PC-3 (cell line): Measurements from ENCODE around the gene DIP2A. TPM values are rescaled to one million over a fixed set of nuclear protein-coding genes. Genes with fewer than 3 reads are reported as not detected.

ENCODE experiments used
- ATAC-seq: fragments of 200-7000 bp; cut with Tn5 transposase; 2 replicates; pipeline ENCODE4 v1.9.1; 2020; ENCODE audit warnings: mild to moderate bottlenecking, moderate library complexity
- BruUV-seq: library from RNA; stranded (reverse); fragments of 400-500 nt; replicated peaks from 2 replicates; lab custom pipeline; 2021; lab: Mats Ljungman, UMichigan
- CTCF ChIA-PET: fragments of 300-600 bp; sonication (Branson Sonifier 250); formaldehyde crosslinking; loops from one replicate; lab custom pipeline; 2022; ENCODE audit warnings: antibody characterized with exemption; lab: Charles Lee
- POLR2A ChIA-PET: fragments of 300-600 bp; sonication (Branson Sonifier 250); formaldehyde crosslinking; loops from one replicate; lab custom pipeline; 2022; ENCODE audit warnings: antibody characterized with exemption; ENCODE audit not compliant: unreplicated experiment; lab: Charles Lee
- DNase-seq: peaks from one replicate; pipeline ENCODE4 v3.0.0-alpha.2; 2015
- H2AFZ ChIP-seq: fragments of 300-600 bp; sonication (generic); 2 replicates; pipeline ENCODE4 v1.6.0; 2016; ENCODE audit warnings: antibody characterized with exemption, low read length
- H3F3A ChIP-seq: fragments of 300-600 bp; sonication (generic); one replicate; pipeline ENCODE4 v1.6.0; 2017; ENCODE audit warnings: antibody characterized with exemption, low read length, control low read depth, mild to moderate bottlenecking; ENCODE audit not compliant: unreplicated experiment
- H3K27ac ChIP-seq: fragments of 300-600 bp; sonication (generic); 2 replicates; pipeline ENCODE4 v1.5.1; 2016; ENCODE audit warnings: mild to moderate bottlenecking, low read length
- H3K27me3 ChIP-seq: fragments of 300-600 bp; sonication (generic); 2 replicates; pipeline ENCODE4 v1.6.1; 2016; ENCODE audit warnings: low read length, mixed read lengths
- H3K36me3 ChIP-seq: fragments of 300-600 bp; sonication (generic); 2 replicates; pipeline ENCODE4 v1.6.1; 2016; ENCODE audit warnings: low read depth, mixed run types, low read length, mixed read lengths
- H3K4me1 ChIP-seq: fragments of 300-600 bp; sonication (generic); 2 replicates; pipeline ENCODE4 v1.5.1; 2016; ENCODE audit warnings: low read length; ENCODE audit not compliant: insufficient read depth
- H3K4me2 ChIP-seq: fragments of 300-600 bp; sonication (generic); 2 replicates; pipeline ENCODE4 v1.6.0; 2016; ENCODE audit warnings: low read length
- H3K4me3 ChIP-seq: fragments of 300-600 bp; sonication (generic); 2 replicates; pipeline ENCODE4 v1.5.1; 2016; ENCODE audit warnings: mild to moderate bottlenecking, low read length, mixed read lengths
- H3K79me2 ChIP-seq: fragments of 300-600 bp; sonication (generic); 2 replicates; pipeline ENCODE4 v1.6.1; 2017; ENCODE audit warnings: low read length, mixed read lengths
- H3K9ac ChIP-seq: fragments of 300-600 bp; sonication (generic); 2 replicates; pipeline ENCODE4 v1.6.0; 2016; ENCODE audit warnings: mild to moderate bottlenecking, low read length
- H3K9me2 ChIP-seq: fragments of 300-600 bp; sonication (generic); replicated peaks from 2 replicates; pipeline ENCODE4 v1.6.1; 2016; ENCODE audit warnings: mixed run types, low read length, mixed read lengths
- H3K9me3 ChIP-seq: fragments of 300-600 bp; sonication (generic); 2 replicates; pipeline ENCODE4 v1.6.1; 2016; ENCODE audit warnings: low read length, mixed read lengths
- H4K20me1 ChIP-seq: fragments of 300-600 bp; sonication (generic); 2 replicates; pipeline ENCODE4 v1.6.1; 2016; ENCODE audit warnings: low read length, mixed read lengths
- EZH2 ChIP-seq: fragments of 300-600 bp; sonication (generic); IDR thresholded peaks from one replicate; pipeline ENCODE4 v1.6.1; 2017; ENCODE audit warnings: antibody characterized with exemption, mild to moderate bottlenecking, low read length; ENCODE audit not compliant: unreplicated experiment
- EZH2phosphoT487 ChIP-seq: fragments of 300-600 bp; sonication (generic); IDR thresholded peaks from 2 replicates; pipeline ENCODE4 v1.6.1; 2018; ENCODE audit warnings: mild to moderate bottlenecking, antibody characterized with exemption, low read length, borderline replicate concordance
- intact Hi-C: fragments of 100-400 bp; cut with micrococcal nuclease; formaldehyde crosslinking; loops from 2 replicates; pipeline ENCODE4 v1.9.0; 2023
- total RNA-seq: library from RNA; depleted of rRNA; stranded (reverse); fragments of >200 nt; gene quantifications from 2 replicates; pipeline ENCODE4 v1.2.3, GENCODE V29; 2014
- TF ChIP-seq, protein P1 (sequence below): fragments of 300-600 bp; sonication (generic); conservative IDR thresholded peaks from 2 replicates; pipeline ENCODE4 v1.5.1; 2017; ENCODE audit warnings: antibody characterized with exemption, low read depth, mild to moderate bottlenecking, low read length

The DIP2A gene
- total RNA-seq, 1 experiment from 2014 or later = 23.7 TPM

DNA sequence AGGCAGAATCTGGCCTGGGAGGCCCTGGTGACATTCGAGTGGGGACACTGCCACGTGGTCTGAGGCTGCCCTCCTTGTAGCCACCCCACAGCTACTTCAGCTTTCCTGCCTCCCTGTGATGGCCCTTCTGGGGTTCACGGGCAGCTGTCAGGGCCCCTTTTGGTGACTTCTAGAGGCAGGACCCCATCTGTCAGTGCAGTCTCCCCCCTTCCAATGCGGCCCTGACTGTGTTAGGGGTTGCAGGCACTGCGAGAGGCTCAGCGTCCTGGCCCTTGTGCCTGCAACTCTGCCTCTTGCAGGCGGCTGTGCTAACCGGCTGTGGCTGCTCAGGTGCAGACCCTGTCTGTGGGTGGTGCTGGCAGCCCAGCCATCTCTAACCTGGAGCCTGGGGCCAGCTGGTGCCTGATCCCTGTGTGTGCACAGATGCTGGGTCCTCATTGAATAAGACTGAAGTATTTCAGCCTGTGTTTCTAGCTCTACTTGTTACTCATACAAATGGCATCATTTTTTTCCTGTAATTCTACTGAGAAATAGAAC, 84.0 kb downstream of the DIP2A start:
- ChIA-PET CTCF (no interaction called here), POLR2A (interaction anchor here (0.5 kb wide), 1 partner anchor 77 kb away, joined by 3 read pairs; no protein-coding TSS in a partner anchor)
- H3K9me2 ChIP-seq = no peaks in the 10 kb centered on the region
- H3F3A ChIP-seq = no peaks in the 10 kb centered on the region
- H2AFZ ChIP-seq = no peak overlapping the region
- no peaks in the 10 kb centered on the region for H3K27me3 ChIP-seq
- TF ChIP-seq, protein P1, sequence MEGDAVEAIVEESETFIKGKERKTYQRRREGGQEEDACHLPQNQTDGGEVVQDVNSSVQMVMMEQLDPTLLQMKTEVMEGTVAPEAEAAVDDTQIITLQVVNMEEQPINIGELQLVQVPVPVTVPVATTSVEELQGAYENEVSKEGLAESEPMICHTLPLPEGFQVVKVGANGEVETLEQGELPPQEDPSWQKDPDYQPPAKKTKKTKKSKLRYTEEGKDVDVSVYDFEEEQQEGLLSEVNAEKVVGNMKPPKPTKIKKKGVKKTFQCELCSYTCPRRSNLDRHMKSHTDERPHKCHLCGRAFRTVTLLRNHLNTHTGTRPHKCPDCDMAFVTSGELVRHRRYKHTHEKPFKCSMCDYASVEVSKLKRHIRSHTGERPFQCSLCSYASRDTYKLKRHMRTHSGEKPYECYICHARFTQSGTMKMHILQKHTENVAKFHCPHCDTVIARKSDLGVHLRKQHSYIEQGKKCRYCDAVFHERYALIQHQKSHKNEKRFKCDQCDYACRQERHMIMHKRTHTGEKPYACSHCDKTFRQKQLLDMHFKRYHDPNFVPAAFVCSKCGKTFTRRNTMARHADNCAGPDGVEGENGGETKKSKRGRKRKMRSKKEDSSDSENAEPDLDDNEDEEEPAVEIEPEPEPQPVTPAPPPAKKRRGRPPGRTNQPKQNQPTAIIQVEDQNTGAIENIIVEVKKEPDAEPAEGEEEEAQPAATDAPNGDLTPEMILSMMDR = no peak
- TF ChIP-seq EZH2phosphoT487 (no peak), EZH2 (no peak)
- DNase-seq (no peak), ATAC-seq (no peak)
- no peaks in the 10 kb centered on the region for H3K9me3 ChIP-seq
- H3K4me3 ChIP-seq = no peak overlapping the region
- BruUV-seq = no TSS peak
- intact Hi-C loops = no loop called here
- no peaks in the 10 kb centered on the region for H3K4me1 ChIP-seq
- H3K79me2 ChIP-seq = no peaks in the 10 kb centered on the region
- no peak overlapping the region for H3K9ac ChIP-seq
- H3K36me3 ChIP-seq = peaks cover 25% of the 10 kb centered on the region
- no peaks in the 10 kb centered on the region for H4K20me1 ChIP-seq
- no peak overlapping the region for H3K27ac ChIP-seq
- H3K4me2 ChIP-seq = no peak overlapping the region

DNA sequence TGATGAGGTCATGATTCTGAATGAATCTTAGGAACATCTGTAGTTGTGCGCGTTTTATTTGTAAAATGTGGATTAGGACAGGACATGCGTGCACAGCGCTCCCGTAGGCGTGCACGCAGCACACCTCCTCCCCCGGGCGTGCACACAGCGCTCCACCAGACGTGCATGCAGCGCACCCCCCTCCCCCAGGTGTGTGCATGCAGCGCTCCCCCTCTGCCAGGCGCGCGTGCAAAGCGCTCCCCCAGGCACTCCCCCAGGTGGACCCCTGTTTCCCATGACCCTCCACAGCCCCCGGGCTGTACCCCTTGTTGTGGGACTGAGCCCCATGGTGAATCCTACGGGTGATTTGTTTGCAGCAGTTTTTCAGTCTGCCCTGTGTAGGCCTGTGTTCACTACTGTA, 84.6 kb downstream of the DIP2A start:
- no peak overlapping the region for H3K4me3 ChIP-seq
- H3K79me2 ChIP-seq = no peaks in the 10 kb centered on the region
- CTCF ChIA-PET = no interaction called here
- no peaks in the 10 kb centered on the region for H3K9me2 ChIP-seq
- no peaks in the 10 kb centered on the region for H4K20me1 ChIP-seq
- H3K9me3 ChIP-seq = no peaks in the 10 kb centered on the region
- no peak overlapping the region for H3K4me2 ChIP-seq
- TF ChIP-seq EZH2 (no peak), EZH2phosphoT487 (no peak)
- TF ChIP-seq, protein P1 = no peak
- no peaks in the 10 kb centered on the region for H3K27me3 ChIP-seq
- no TSS peak for BruUV-seq
- POLR2A ChIA-PET = no interaction called here
- peaks cover 19% of the 10 kb centered on the region for H3K36me3 ChIP-seq
- no peak for DNase-seq
- no peaks in the 10 kb centered on the region for H3K4me1 ChIP-seq
- no peak overlapping the region for H3K27ac ChIP-seq
- H3K9ac ChIP-seq = no peak overlapping the region
- intact Hi-C loops = no loop called here
- no peak overlapping the region for H2AFZ ChIP-seq
- no peak for ATAC-seq
- no peaks in the 10 kb centered on the region for H3F3A ChIP-seq

DNA sequence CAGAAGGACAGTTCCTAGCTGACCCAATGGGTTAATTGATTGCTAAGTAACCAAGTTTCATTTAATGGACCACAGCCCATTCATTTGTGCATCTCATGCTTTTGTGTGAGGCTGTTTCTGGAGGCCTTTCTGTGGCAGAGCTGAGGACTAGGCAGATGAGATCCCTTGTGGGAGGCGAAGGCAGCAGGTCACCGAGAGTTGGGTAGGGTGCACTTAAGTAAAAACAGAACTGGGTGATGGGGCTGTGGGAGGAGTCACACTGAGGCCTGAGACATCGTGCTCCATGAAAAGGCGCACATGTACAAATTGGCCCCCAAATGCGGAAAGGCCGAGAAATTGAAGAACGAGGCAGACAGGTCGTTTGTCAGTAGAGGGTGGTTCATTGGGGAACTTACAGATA, 85.3 kb downstream of the DIP2A start:
- no peak overlapping the region for H3K27ac ChIP-seq
- ChIA-PET POLR2A (no interaction called here), CTCF (no interaction called here)
- BruUV-seq = no TSS peak
- H3K79me2 ChIP-seq = no peaks in the 10 kb centered on the region
- no peak overlapping the region for H3K4me3 ChIP-seq
- H3K4me1 ChIP-seq = no peaks in the 10 kb centered on the region
- H3K4me2 ChIP-seq = no peak overlapping the region
- H3K9me3 ChIP-seq = no peaks in the 10 kb centered on the region
- TF ChIP-seq EZH2phosphoT487 (no peak), EZH2 (no peak)
- TF ChIP-seq, protein P1 = no peak
- no peaks in the 10 kb centered on the region for H3F3A ChIP-seq
- no peaks in the 10 kb centered on the region for H3K27me3 ChIP-seq
- intact Hi-C loops = no loop called here
- no peaks in the 10 kb centered on the region for H3K9me2 ChIP-seq
- H3K9ac ChIP-seq = no peak overlapping the region
- no peaks in the 10 kb centered on the region for H4K20me1 ChIP-seq
- DNase-seq = no peak
- no peak overlapping the region for H2AFZ ChIP-seq
- no peak for ATAC-seq
- H3K36me3 ChIP-seq = peaks cover 19% of the 10 kb centered on the region
